ENCODE data around the gene SETD1B. TPM values are rescaled to one million over a fixed set of nuclear protein-coding genes. Genes with fewer than 3 reads are reported as not detected.
"Not testable (repeated sequence)": the region's sequence is repeated elsewhere in the genome, so short reads cannot be mapped to it uniquely, and the experiment has no call there.

SETD1B gene
- total RNA-seq, 1 donor from 2014 or later, result 28.4 TPM

DNA sequence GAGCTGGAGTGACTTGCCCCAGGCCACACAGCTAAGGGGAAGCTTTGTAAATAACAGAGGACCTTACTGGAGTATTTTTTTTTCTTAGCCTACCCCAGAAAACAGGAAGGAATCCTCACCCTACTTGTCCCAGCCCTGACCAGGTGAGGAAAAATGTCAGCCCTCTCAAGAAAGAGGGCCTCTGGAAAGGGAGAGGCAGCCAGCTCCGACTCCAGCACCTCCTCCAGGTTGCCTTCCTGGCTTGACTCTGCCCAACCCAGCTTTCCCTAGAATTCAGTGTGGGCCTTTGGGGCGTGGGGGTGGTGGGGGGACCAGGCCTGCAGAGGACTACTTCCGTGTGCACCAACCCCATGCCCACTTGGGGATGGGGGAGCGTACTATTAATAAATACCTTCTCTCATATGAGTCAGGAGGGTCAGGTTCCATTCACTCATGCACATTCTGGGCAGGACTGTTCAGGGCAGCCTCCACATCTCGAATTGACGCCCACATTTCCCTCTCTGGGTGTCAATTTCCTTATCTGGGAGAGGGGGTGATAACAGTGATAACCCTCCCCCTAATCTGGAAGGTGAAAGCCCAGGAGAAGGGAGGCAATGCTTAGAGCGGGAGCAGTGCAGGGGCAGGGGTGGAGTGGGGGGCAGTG, 15.5 kb upstream of the SETD1B start:
- H3K36me3 Mint-ChIP-seq, result no peaks in the 10 kb centered on the region
- peaks cover 3% of the 10 kb centered on the region for H3K27me3 Mint-ChIP-seq
- H3K27ac Mint-ChIP-seq, result no peak overlapping the region
- no peak overlapping the region for H3K4me3 Mint-ChIP-seq
- DNase-seq (ENCODE audit: extremely low spot score, unreplicated experiment), result no peak
- no peaks in the 10 kb centered on the region for H3K9me3 Mint-ChIP-seq
- H3K4me1 Mint-ChIP-seq (ENCODE audit: unreplicated experiment), result peaks cover 18% of the 10 kb centered on the region
- TF ChIP-seq CTCF (conservative IDR thresholded peaks at IDR 0.05), result no peak

GRCh38 chr12:121789233-121789781, 14.5 kb upstream of the SETD1B start:
- TF ChIP-seq CTCF (conservative IDR thresholded peaks at IDR 0.05), result no peak
- Mint-ChIP-seq H3K4me3 (no peak overlapping the region), H3K27me3 (peaks cover 3% of the 10 kb centered on the region), H3K36me3 (no peaks in the 10 kb centered on the region), H3K9me3 (no peaks in the 10 kb centered on the region), H3K27ac (no peak overlapping the region), H3K4me1 (ENCODE audit: unreplicated experiment) (peaks cover 21% of the 10 kb centered on the region)
- DNase-seq (ENCODE audit: extremely low spot score, unreplicated experiment), result no peak

DNA sequence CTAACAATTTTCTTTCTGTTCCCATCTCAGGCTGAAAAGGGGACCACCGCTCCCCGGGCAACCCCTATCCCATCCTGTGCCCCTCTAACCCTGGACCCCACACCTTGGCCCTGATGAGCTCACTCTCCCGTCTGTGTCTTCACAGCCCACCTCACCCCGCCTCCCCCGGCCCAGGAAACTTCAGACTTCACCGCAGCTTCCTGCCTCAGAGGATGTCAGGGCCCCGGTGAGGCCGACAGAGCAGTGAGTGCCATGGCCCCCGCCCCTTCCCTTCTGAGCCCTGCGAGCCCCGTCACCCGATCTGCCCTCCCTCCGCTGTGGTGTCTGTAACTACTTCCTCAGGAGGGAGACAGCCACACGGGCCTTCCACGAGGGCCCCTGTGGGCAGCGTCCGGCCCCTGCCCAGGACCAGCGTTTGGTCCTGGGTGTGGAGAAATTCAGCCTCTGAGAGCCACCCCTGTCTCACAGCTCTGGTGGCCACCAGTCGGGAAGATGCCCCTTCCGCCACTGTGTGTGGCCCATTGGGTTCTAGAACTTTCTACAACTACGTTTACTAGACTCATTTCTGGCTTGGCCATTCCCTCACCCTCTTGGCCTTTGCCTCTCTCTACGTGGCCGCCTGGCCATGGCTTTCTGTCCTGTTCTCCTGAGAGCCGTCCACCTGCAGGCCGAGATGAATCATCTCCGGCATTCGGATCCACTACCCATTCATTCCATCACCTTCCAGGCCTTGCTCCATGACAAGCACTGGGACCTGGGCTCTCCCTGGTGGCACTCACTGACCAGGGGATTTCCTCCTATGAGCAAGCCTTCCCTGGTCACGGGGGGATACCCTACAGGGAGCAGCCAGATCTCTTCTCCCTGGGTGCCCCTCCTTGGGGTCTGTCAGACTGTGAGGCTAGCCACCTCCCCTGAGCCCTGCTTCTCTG, 13.7 kb upstream of the SETD1B start:
- TF ChIP-seq CTCF (conservative IDR thresholded peaks at IDR 0.05), result no peak
- no peak overlapping the region for H3K4me3 Mint-ChIP-seq
- H3K9me3 Mint-ChIP-seq, result no peaks in the 10 kb centered on the region
- H3K36me3 Mint-ChIP-seq, result no peaks in the 10 kb centered on the region
- H3K27ac Mint-ChIP-seq, result peak overlapping the region; percentile 13
- H3K27me3 Mint-ChIP-seq, result peaks cover 3% of the 10 kb centered on the region
- peaks cover 25% of the 10 kb centered on the region for H3K4me1 Mint-ChIP-seq (ENCODE audit: unreplicated experiment)
- no peak for DNase-seq (ENCODE audit: extremely low spot score, unreplicated experiment)

DNA sequence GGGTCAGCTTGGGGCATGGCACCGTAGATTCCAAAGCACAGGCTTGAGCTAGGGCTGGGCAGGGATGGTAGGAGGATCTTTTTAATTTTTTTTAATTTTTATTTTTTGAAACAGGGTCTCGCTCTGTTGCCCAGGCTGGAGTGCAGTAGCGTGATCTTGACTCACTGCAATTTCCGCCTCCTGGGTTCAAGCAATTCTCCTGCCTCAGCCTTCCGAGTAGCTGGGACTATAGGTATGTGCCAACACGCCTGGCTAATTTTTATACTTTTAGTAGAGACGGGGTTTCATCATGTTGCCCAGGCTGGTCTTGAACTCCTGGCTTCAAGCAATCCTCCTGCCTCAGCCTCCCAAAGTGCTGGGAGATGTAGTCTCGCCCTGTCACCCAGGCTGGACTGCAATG, 13.0 kb upstream of the SETD1B start:
- H3K27me3 Mint-ChIP-seq; H3K36me3 Mint-ChIP-seq; DNase-seq (ENCODE audit: extremely low spot score, unreplicated experiment); H3K9me3 Mint-ChIP-seq; H3K27ac Mint-ChIP-seq; H3K4me3 Mint-ChIP-seq: not testable (repeated sequence)
- H3K4me1 Mint-ChIP-seq (ENCODE audit: unreplicated experiment), result peaks cover 28% of the 10 kb centered on the region

GRCh38 chr12:121791671-121792551, 11.9 kb upstream of the SETD1B start:
- H3K4me3 Mint-ChIP-seq, result peak overlapping the region; percentile 81
- peaks cover 28% of the 10 kb centered on the region for H3K4me1 Mint-ChIP-seq (ENCODE audit: unreplicated experiment)

More at GRCh38 chr12:121791671-121792551, 11.9 kb upstream of the SETD1B start:
- no peak for DNase-seq (ENCODE audit: extremely low spot score, unreplicated experiment)
- peaks cover 3% of the 10 kb centered on the region for H3K27me3 Mint-ChIP-seq
- no peaks in the 10 kb centered on the region for H3K36me3 Mint-ChIP-seq
- H3K27ac Mint-ChIP-seq, result peak overlapping the region; percentile 85
- no peaks in the 10 kb centered on the region for H3K9me3 Mint-ChIP-seq
- TF ChIP-seq CTCF (conservative IDR thresholded peaks at IDR 0.05), result no peak

All from type B pancreatic cell (in vitro differentiated cells).